NCI-H2227 treated with DMSO at 0.1 percent for 48 hours (cell line): ENCODE data around the gene CYP2C9.
"Not testable (repeated sequence)": the region's sequence is repeated elsewhere in the genome, so short reads cannot be mapped to it uniquely, and the experiment has no call there.

Source experiments
- DNase-seq: peaks from one replicate; lab custom pipeline; 2025; lab: John Stamatoyannopoulos, UW

The CYP2C9 gene

GRCh38 chr10:94938383-94938782 lies at the start of gene CYP2C9:
Gene CYP2C9 (plus strand): TSS chr10:94938658. CDS start chr10:94938683, 25 bp downstream.
- DNase-seq, result no peak

- DNase-seq, result no peak
Measured at GRCh38 chr10:94889123-94889522, 49.3 kb upstream of the CYP2C9 start.

- DNase-seq, result no peak
Measured at GRCh38 chr10:94890264-94891022, 48.0 kb upstream of the CYP2C9 start.

- DNase-seq, result not testable (repeated sequence)
Measured at GRCh38 chr10:94898414-94898813, 40.0 kb upstream of the CYP2C9 start.

GRCh38 chr10:94902080-94902479 lies 36.4 kb upstream of the CYP2C9 start:
- no peak for DNase-seq

GRCh38 chr10:94902570-94902969 lies 35.9 kb upstream of the CYP2C9 start:
- DNase-seq, result no peak

GRCh38 chr10:94904506-94905148 lies 33.8 kb upstream of the CYP2C9 start:
- not testable (repeated sequence) for DNase-seq

GRCh38 chr10:94916423-94916822 lies 22.0 kb upstream of the CYP2C9 start:
- DNase-seq, result no peak

- DNase-seq, result no peak
Measured at GRCh38 chr10:94936721-94937120, 1.7 kb upstream of the CYP2C9 start.

- not testable (repeated sequence) for DNase-seq
Measured at GRCh38 chr10:94943432-94944103, 5.1 kb downstream of the CYP2C9 start.

GRCh38 chr10:94946181-94946580 lies 7.7 kb downstream of the CYP2C9 start:
- not testable (repeated sequence) for DNase-seq

- no peak for DNase-seq
Measured at GRCh38 chr10:94963901-94964300, 25.4 kb downstream of the CYP2C9 start.

- DNase-seq, result no peak
Measured at GRCh38 chr10:94983555-94983954, 45.1 kb downstream of the CYP2C9 start.

GRCh38 chr10:94989192-94989591 lies 50.7 kb downstream of the CYP2C9 start:
- DNase-seq, result no peak

GRCh38 chr10:94991243-94991888 lies 52.9 kb downstream of the CYP2C9 start:
- DNase-seq, result no peak

GRCh38 chr10:94992811-94993210 lies 54.4 kb downstream of the CYP2C9 start:
- no peak for DNase-seq

- no peak for DNase-seq
Measured at GRCh38 chr10:94997741-94998174, 59.3 kb downstream of the CYP2C9 start.

GRCh38 chr10:95026461-95026860 lies 88.0 kb downstream of the CYP2C9 start:
- DNase-seq, result no peak

GRCh38 chr10:95031656-95032055 lies 93.2 kb downstream of the CYP2C9 start:
- DNase-seq, result no peak

GRCh38 chr10:95034401-95034800 lies 95.9 kb downstream of the CYP2C9 start:
- DNase-seq, result no peak

- no peak for DNase-seq
Measured at GRCh38 chr10:95035332-95036295, 97.2 kb downstream of the CYP2C9 start.
